ENCODE data around the gene RRBP1. TPM values are rescaled to one million over a fixed set of nuclear protein-coding genes. Genes with fewer than 3 reads are reported as not detected.
A peak's percentile ranks its signal among the peaks of the same experiment; 100 is the strongest.

The RRBP1 gene
- total RNA-seq, 3 donors from 2014 or later: 210 to 402 (median 377) TPM

DNA sequence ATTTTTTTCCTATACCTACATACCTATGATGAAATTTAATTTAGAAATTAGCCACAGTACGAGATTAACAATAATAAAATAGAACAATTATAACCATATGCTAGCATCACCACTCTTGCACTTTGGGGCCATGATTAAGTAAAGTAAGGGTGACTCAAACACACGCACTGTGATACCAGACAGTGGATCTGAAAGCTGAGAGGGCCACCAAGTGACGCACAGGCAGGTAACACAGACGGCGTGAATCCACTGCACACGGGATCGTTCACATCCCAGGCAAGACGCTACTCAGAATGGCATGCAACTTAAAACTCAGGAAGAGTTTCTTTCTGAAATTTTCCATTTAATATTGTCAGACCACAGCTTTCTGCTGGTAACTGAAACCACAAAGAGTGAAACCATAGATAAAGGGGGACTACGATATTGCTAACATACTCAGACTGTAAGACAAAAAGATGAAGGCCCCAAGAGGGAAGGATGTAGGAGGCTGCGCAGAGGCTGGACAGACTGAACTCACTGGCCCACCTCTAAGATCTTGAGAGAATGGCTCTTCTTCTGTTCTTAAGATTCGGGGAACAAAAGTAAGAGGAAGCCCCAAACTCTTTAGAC lies 17.9 kb downstream of the RRBP1 start:
- no peak for DNase-seq
- ATAC-seq: no peak
- H3K36me3 ChIP-seq (ENCODE audit: low read depth): no peaks in the 10 kb centered on the region
- H3K4me3 ChIP-seq: no peak overlapping the region
- H3K4me1 ChIP-seq (ENCODE audit: low read depth): peaks cover 20% of the 10 kb centered on the region
- intact Hi-C loops (cut with DNase I, micrococcal nuclease): no loop called here
- no peaks in the 10 kb centered on the region for H3K9me3 ChIP-seq
- TF ChIP-seq, protein P1, sequence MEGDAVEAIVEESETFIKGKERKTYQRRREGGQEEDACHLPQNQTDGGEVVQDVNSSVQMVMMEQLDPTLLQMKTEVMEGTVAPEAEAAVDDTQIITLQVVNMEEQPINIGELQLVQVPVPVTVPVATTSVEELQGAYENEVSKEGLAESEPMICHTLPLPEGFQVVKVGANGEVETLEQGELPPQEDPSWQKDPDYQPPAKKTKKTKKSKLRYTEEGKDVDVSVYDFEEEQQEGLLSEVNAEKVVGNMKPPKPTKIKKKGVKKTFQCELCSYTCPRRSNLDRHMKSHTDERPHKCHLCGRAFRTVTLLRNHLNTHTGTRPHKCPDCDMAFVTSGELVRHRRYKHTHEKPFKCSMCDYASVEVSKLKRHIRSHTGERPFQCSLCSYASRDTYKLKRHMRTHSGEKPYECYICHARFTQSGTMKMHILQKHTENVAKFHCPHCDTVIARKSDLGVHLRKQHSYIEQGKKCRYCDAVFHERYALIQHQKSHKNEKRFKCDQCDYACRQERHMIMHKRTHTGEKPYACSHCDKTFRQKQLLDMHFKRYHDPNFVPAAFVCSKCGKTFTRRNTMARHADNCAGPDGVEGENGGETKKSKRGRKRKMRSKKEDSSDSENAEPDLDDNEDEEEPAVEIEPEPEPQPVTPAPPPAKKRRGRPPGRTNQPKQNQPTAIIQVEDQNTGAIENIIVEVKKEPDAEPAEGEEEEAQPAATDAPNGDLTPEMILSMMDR (IDR thresholded peaks at IDR 0.05): no peak

DNA sequence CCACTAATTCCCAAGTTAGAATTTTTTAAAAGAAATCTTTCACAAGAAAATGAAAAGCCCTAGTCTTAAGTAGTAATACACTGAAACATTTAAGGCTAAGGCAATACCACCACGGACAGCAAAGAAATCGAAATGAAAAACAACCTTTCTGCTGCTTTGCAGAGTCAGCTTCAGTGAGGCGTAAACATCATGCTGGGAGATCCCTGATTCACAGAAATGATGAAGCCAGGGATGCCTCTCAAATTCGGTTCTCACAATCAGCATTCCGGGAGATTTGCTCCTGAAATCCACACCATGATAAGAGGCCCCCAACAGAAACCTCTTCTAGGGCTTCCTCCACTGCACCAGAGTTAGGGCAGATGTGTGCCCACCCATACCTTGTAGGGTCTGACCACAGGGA lies 18.6 kb downstream of the RRBP1 start:
- Histone ChIP-seq H3K36me3 (ENCODE audit: low read depth) (no peaks in the 10 kb centered on the region), H3K4me3 (no peak overlapping the region), H3K4me1 (ENCODE audit: low read depth) (peaks cover 20% of the 10 kb centered on the region), H3K9me3 (no peaks in the 10 kb centered on the region)
- no peak for DNase-seq
- ATAC-seq: no peak
- TF ChIP-seq, protein P1 (IDR thresholded peaks at IDR 0.05): no peak
- intact Hi-C loops (cut with DNase I, micrococcal nuclease): no loop called here

DNA sequence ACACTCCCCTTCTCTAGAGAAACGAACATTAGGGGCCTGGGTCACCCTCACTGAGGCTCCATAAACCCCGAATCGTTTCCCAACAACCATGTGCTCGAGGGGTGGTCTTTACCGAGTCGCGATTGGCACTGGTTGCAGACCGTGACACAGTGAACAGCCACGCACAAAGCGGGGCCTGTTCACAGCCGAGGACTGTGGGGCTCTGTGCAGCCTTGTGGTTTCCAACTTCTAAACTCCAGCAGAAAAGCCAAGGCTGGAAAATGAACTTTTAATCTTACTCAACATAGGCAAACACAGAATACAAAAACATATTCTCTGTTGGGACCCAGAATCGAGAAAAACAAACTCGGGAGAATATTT lies 19.0 kb downstream of the RRBP1 start:
- no peak for ATAC-seq
- no peak for DNase-seq
- intact Hi-C loops (cut with DNase I, micrococcal nuclease): no loop called here
- Histone ChIP-seq H3K4me1 (ENCODE audit: low read depth) (peaks cover 20% of the 10 kb centered on the region), H3K36me3 (ENCODE audit: low read depth) (no peaks in the 10 kb centered on the region), H3K4me3 (no peak overlapping the region), H3K9me3 (no peaks in the 10 kb centered on the region)
- TF ChIP-seq, protein P1 (IDR thresholded peaks at IDR 0.05): no peak

DNA sequence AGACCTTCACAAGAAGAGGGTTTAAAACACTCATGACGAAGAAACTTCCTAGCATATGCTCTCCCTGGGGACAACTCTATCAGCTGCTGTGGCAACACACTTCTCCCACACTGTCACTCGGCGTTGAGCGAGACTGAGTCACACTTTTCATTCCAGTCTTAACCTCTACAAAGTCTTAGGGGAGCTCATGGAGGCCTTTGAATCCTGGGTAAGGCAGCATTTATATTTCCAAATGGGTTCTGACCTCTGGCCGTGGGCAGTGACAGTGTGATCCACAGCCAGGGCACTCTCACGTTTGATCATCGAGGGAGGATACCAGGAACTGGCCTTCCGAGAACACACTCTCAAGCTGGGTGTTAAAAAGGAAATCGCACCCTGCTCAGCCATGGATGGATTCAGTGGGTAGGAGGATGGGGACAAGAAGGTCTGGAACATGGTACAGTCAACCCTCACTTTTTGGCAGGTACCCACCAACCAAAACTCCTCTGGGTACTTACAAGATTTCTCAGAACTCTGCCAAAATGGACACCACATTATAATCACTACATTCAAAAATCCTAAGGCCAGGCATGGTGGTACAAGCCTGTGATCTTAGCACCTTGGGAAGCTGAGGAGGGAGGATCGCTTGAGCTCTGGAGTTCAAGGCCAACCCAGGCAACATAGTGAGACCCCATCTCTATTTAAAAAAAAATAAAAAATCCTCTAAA lies 19.6 kb downstream of the RRBP1 start:
- H3K4me1 ChIP-seq (ENCODE audit: low read depth): peaks cover 20% of the 10 kb centered on the region
- ATAC-seq: peak; percentile 68
- H3K36me3 ChIP-seq (ENCODE audit: low read depth): no peaks in the 10 kb centered on the region
- no peaks in the 10 kb centered on the region for H3K9me3 ChIP-seq
- TF ChIP-seq, protein P1 (IDR thresholded peaks at IDR 0.05): no peak
- no peak for DNase-seq
- intact Hi-C loops (cut with DNase I, micrococcal nuclease): no loop called here
- H3K4me3 ChIP-seq: no peak overlapping the region

DNA sequence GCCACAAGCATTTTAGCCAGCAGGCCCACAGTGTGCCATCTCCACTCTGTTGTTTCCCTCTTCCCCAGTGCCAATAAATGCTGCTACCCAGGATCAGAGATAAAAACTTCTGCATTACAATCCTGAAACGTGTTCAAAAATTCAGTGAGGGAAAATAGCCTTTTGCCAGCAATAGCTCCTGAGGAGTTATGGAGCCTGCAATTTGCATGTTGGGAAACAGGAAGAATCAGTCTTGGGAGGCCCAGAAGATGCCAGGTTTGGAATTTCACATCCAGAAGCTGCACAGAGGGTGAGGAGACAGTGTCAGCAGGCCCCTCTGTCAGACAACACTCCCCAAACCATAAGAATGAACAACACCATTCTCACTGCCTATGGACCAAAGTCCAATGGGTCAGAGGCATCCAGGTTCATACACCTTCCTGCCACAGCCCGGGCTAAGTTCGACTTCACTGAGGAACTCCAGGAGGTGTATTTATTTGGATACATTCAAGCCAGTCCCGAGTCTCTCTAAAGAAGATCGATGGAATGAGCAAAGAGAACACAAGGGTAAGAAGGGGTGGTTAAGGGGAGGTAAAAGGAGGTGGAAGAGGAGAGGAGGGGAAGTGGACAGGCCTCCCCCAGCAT lies 20.8 kb downstream of the RRBP1 start:
- no peaks in the 10 kb centered on the region for H3K36me3 ChIP-seq (ENCODE audit: low read depth)
- TF ChIP-seq, protein P1 (IDR thresholded peaks at IDR 0.05): no peak
- H3K4me3 ChIP-seq: no peak overlapping the region
- H3K9me3 ChIP-seq: no peaks in the 10 kb centered on the region
- DNase-seq (peak in 1 of 3 donors; percentile 45), ATAC-seq (peak; percentile 79)
- intact Hi-C loops (cut with DNase I, micrococcal nuclease): no loop called here
- H3K4me1 ChIP-seq (ENCODE audit: low read depth): peaks cover 20% of the 10 kb centered on the region

Data from mucosa of descending colon (tissue), 3 donors.